ENCODE measurements around the gene SLC7A7.
"Not testable (repeated sequence)": the region's sequence is repeated elsewhere in the genome, so short reads cannot be mapped to it uniquely, and the experiment has no call there.

SLC7A7 gene

DNA sequence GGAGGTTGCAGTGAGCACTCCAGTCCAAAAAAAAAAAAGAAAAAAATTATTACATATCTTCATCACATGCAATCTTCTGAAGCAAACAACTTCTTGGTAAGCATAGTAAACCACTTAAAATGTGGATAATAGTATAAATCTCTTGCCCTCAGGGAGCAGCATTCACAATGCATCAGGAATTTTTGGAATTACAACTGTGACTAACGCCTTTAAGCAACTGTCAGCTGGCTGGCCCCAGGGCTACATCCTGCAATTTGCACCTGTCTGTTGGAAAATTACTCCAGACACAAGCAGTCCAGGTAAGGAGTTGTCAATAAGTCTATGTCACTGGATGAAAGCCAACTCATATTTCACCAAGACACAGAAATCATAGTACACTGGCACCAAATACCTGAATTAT, 5.5 kb upstream of the SLC7A7 start:
- no peak for DNase-seq

DNA sequence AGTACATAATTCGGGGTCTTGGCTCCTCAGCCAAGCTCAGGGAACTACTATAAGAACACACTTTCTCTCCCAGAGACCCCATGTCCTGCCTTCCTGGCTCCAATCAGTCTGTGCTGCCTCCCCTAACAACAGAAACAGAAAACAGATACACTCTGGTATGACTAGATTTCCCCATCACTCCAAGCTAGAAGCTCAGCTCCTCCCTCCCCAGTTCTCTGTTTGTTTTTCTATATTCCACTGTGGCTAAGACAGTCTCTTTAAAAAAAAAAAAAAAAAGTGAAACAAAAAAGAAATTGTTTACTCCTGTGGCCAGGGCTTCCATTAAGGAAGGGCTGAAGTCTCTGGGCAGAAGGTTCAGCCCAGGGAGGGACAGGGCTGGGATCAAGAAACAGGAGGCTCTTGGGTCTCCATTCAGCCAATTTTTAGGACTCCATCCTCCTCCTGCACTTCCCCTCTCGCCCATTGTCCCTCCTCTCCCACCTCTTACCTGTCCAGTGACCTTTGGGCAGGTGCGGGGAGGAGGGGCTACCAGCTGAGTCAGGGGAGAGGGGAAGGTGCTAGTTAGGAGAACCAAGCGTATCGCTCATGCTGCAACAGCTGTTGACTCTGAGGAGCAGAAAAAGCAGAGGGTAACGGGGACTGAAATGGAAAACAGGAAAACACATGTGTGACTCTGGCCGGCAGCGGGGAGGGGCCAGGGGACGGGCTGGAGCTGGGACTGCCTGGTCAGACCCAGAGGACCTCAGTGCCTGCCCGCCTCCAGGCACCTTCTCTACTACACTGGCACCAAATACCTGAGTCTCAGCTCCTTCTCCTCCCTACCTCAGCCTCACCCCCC, 4.1 kb upstream of the SLC7A7 start:
- DNase-seq: no peak

DNA sequence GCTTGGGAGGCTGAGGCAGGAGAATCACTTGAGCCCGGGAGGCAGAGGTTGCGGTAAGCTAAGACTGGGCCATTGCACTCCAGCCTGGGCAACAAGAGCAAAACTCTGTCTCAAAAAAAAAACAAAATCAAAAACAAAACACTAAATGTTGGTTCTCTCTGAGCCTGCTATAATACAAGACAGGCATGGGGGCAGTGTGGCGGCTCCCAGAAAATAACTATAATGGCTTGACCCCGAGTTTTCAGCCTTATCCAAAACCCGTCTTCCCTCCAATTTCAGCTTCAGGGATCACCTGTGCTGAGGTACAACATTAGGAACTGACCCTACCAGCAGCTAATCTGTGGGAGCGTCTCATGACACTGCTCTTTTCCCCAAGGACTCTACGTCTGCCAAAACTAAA, 862 bp downstream of the SLC7A7 start:
- no peak for DNase-seq

DNA sequence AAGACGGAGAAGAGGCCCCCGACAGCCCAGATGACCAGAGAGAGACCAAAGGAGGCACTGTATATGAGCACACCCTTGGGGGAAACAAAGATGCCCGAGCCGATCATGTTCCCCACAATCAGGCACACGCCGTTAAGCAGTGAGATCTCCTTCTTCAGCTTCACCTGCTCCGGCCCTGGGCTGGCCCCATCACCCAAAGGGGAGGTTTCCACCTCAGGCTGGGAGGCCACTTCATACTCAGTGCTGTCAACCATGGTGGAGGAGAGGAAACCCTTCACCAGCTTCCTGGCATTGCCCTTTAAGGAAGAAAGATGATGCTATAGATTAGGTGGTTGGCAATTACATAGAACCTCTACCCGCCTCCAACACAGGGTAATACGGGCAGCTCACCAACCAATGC, 2.1 kb downstream of the SLC7A7 start:
- DNase-seq: no peak

DNA sequence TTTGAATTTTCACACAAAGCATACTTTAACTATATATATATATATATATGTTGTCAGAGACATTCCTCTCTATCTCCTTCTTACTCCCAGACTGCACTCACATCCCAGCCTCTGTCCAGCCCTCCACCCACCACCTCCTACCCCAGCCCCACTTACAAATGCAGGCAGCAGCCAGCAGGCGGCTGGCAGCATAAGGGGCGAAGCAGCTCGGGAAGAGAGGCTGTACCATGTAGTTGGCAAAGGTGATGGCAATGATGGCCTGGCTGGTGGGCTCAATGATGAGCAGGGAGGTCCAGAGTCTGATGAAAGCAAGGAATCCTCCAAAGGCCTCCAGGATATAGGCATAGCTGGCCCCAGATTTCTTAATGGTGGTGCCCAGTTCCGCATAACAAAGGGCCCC, 2.5 kb downstream of the SLC7A7 start:
- no peak for DNase-seq

DNA sequence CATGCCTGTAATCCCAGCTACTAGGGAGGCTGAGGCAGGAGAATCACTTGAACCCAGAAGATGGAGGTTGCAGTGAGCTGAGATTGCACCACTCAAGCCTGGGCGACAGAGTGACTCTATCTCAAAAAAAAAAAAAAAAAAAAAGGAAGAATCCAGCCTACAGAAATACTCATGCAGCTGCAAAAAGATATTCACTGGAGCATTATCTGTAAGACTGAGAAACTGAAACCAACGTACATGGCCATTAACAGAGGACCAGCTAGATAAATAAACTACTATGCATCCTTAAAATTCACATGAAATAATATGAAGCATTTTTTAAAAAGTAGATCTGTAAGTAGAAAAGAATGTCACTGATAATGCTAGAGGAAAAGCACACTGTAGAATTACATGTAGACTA, 3.5 kb downstream of the SLC7A7 start:
- no peak for DNase-seq

DNA sequence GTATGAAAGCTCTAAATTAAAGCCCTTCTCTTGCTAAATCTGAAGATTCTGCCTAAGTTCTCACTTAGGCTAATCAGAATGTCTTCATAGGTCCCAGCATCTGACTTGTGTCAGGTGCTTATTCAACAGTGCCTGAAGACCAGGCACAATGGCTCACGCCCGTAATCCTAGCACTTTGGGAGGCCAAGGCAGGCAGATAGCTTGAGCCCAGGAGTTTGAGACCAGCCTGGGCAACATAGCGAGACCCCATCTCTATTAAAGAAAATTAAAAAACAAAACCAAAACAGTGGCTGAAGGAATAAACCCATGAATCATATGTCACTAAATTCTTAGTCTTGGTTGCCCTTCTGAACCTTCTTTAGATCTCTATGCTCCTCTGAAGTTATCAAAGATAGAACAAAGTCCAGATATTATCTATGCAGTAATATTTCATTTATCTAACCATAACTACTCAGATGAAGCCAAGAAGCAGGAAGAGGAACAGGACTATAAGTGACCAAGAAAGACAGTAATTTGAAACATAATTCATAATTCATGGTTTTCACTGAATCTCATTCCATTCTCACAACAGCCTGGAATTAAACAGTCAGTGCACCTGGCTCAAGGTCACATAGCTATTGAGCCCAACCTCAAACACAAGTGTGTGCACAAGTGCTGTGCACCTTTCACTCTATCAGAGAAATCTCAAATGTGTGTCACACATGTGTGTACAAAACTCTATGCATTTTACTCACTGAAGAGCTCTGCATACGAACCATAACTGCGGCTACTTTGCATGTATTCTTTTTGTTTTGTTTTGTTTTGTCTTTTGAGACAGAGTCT, 6.6 kb downstream of the SLC7A7 start:
- no peak for DNase-seq

DNA sequence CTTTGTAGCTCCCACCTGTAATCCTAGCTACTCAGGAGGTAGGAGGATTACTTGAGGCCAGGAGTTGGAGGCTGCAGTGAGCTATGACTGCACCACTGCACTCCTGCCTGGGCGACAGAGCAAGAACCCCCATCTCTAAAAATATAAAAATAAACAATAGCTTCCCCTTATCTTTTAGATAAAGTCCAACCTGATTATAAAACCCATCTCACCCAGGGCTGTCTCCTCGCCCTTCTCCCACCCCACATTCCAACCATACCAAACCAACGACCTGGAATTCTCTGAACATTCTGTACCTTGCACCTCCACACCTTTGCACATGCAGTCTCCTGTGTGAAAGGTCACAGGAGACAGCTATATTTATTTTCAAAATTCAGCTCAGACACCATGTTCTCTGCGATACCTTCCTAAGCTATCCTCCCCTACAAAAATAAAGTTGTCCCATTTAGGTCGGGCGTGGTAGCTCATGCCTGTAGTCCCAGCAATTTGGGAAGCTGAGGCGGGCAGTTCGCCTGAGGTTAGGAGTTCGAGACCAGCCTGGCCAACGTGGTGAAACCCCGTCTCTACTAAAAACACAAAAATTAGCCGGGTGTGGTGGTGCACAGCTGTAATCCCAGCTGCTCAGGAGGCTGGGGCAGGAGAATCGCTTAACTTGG, 7.7 kb downstream of the SLC7A7 start:
- no peak for DNase-seq

DNA sequence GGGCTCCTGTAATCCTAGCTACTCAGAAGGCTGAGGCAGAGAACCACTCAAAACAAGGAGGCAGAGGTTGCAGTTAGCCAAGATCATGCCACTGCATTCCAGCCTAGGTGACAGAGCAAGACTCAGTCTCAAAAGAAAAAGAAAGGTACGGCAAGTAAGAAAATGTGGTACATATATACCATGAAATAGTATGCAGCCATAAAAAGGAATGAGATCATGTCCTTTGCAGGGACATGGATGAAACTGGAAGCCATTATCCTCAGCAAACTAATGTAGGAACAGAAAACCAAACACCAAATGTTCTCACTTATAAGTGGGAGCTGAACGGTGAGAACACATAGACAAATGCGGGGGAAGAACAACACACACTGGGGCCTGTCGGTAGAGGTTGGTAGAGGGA, 10.0 kb downstream of the SLC7A7 start:
- not testable (repeated sequence) for DNase-seq

DNA sequence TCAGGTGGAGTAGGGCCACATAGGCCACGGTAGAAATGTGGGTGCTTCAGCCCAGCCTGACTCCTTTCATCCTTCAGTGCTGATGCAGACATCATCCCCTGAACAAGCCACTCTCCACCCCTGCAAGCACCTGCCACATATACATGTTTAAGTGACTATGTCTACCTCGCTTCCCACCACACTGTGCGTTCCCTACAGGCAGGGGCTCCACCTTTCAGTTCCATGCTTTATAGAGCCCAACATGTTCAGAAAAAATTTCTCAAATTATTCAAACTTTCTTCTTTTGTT, 11.6 kb downstream of the SLC7A7 start:
- DNase-seq: no peak

DNA sequence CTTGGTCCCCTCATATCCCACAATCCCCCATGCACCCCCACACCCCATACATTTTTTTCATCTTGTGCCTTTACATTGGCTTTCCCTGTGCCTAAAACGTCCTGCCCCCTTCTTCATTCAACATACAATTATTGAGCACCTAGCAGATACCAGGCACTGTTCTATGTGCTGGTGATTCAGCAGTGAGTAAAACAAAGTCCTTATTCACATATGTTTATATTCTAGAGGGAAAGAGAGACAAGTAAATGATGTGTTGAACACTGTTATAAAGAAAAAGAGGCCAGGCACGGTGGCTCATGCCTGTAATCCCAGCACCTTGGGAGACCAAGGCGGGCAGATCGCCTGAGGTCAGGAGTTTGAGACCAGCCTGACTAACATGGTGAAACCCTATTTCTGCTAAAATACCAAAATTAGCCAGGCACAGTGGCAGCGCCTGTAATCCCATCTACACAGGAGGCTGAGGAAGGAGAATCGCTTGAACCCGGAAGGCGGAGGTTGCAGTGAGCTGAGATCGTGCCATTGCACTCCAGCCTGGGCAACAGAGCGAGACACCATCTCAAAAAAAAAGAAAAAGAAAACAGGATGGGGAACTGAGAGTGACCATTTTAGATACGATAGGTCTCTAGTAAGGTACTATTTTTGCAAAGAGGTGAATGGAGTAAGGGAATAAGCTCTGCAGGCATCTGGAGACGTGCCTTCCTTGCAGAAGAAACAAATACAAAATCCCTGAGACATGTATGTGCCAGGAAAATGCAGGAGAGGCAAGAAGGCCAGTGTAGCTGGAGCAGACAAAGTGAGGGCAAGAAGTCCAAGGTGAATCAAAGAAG, 12.2 kb downstream of the SLC7A7 start:
- DNase-seq: no peak

DNA sequence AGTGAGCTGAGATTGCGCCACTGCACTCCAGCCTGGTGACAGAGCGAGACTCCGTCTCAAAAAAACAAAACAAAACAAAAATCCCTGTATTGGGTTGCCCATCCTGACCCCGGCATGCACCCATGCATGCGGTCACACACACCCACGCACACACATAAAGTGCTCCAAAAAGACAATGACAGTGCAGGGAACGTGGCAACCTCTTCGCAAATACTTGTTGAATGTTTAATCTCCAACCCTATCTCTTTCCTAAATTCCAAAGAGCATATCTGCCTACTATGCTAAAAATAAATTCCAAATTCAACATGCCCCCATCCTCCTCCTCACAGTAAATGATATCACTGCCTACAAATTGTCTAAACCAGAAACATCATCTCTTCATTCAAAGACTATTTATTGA, 13.5 kb downstream of the SLC7A7 start:
- no peak for DNase-seq

DNA sequence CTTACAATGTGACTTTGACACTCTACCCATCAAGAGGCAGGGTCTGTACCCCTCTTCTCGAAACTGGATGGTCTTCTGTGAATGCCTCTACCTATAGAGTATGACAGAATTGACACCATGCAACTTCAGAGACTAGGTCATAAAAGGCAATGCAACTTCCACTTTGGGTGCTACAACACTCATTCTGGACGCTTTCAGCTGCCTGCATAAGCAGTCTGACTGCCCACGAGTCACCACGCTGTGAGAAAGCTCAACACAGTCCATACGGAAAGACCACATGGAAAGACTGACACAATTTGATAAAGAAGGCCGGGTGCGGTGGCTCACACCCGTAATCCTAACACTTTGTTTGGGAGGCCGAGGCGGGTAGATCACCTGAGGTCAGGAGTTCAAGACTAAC, 14.9 kb downstream of the SLC7A7 start:
- no peak for DNase-seq

DNA sequence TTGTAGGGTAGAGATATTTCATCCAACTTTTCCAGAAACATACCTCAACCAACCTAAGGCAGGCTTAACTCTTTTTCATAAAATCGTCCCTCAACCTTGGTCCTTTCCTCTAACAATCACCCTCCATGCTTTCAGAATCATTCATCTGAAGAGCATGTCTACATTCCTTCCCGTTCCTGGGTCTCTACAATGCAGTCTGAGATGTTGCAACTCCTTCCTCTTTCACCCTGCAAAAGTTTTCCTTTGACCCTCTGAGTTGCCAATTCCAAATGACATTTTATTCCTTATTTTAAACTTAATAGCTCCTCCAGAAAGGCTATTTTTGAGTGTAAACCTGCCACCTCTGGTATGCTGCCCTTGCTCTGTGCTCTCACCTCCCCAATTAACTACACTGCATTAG, 16.7 kb downstream of the SLC7A7 start:
- no peak for DNase-seq

DNA sequence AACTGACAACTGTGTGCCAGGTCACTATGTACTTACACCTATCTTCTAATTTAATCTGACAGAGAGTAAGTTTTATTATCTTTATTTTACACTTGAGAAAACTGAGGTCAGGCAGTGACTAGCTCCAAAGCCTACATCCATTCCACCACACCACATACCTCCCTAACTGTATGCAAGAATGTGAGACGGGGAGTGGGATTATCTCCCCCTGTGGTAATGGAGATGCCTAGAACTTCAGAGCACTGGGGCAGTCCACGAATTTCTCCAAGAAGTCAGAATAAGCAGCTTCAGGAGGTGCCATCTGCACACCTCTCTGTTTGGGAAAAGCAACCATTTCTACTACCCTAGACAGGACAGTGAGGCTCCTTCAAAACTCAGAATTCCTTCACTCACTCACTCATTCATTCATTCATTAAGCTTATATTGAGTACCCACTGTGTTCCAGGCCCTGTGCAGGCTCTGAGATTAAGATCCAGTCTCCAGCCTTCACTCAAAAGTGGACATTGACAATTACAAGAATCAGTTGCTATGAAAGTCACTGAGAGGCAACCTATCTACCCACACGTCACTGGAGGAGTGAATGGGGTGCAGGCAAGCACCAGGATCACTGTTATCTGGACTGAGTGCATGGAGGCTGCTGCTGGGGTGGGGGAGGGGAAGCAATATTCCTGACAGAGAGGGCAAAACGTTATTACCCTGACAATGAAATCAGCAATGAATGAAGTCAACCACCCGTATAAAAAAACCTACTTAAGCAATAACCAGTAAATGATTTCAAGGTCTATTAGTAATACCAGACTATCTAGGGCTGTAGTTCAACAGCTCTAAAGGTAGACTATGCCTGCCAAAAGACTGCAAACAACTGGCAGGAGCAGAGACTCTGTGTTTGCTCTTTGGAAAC, 18.0 kb downstream of the SLC7A7 start:
- no peak for DNase-seq

DNA sequence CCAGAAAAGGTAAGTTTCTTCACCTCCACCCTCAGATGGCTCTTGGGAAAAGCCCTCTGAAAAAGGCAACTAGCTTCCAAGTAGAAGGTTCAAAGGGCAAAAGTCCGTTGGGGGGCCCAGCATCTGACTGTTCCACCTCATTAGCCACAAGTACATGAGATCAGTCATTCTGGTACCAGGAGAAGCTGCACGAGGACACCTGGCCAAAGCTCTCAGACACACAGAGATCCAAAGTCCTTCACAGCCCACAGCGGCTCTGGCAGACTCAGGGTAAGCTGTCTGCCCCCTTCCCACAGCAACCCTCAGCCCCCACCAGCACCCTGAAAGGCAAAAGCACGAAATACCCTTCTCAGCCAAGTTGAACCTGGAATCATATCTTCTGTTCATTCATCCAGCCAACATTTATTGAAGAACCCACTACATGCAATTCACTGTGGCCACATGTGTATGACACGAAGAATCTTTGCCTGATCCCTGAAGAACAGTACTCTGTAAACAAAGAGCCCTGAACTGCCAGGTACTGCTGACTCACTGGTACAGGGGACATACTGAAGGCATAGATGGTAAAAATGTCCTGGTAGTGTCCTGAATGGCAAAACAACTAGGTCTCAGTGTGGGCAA, 19.0 kb downstream of the SLC7A7 start:
- DNase-seq: no peak

DNA sequence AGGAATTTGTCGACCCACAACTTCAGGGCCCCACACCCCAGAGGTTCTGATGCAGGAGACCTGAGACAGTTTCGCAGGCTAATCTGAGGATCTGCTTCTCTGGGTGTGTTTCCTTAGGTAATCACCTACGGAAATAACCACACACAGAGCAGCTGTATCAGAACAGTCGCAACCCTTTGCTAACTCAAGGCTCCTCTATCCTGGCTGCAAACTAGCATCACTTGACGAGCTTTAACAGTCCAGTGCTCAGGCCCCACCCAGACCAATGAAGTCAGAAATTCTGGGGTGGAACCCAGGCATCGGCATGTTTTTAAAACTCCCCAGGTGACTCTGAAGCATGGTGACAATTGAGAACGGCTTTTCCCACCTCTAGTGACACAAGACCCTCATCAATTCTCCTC, 20.7 kb downstream of the SLC7A7 start:
- no peak for DNase-seq

DNA sequence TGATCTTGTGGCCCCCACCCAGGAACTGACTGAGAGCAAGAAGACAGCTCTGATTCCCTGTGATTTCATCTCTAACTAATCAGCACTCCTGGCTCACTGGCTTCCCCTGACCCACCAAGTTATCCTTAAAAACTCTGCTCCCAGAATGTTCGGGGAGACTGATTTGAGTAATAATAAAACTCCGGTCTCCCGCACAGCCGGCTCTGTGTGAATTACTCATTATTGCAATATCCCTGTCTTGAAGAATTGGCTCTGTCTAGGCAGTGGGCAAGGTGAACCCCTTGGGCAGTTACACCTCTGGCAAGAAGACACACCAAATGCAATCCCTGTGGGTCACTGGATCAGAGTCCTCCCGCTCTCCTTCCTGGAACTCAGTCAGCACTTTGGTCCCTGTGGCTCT, 21.3 kb downstream of the SLC7A7 start:
- DNase-seq: no peak

DNA sequence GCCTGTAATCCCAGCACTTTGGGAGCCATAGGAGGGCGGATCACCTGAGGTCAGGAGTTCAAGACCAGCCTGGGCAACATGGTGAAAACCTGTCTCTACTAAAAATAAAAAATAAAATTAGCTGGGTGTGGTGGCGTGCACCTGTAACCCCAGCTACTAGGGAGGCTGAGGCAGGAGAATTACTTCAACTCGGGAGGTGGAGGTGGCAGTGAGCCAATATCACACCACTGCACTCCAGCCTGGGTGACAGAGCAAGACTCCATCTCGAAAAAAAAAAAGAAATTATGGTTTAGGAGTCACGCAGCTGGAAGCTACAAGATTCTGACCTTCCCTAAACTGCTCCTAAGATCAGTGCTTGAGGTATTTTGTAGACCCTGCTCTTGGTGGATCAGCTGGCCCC, 21.7 kb downstream of the SLC7A7 start:
- not testable (repeated sequence) for DNase-seq

DNA sequence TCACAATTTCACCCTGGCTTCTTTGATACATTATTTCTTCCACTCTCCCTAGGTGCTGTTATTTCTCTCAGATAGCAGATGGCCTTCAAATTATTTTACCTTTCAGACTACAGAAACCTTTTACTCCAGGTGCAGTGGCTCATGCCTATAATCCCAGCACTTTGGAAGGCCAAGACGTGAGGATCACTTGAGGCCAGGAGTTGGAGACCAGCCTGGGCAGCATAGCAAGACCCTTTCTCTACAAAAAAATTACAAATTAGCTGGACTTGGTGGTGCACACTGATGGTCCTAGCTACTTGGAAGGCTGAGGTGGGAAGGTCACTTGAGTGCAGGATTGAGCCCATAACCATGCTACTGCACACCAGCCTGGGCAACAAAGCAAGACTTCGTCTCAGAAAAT, 23.1 kb downstream of the SLC7A7 start:
- DNase-seq: no peak

DNA sequence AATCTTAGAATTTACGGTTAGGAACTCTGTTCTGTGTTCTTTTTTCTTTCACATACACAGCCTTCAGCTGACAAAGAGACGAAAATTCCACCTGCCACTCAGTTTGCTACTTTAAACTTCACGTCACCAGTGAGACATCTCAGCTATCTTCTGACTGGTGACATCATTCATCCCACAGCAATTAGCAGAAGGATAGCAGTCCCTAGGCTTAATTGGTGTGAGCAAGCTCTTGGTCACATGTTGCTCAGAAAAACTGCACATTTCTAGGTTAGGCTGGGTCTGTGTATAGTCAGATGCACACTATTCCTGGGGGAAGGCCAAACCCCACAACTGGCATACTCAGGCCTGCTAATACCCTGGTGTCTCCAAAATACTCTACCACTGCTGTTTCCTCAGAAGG, 23.9 kb downstream of the SLC7A7 start:
- no peak for DNase-seq

DNA sequence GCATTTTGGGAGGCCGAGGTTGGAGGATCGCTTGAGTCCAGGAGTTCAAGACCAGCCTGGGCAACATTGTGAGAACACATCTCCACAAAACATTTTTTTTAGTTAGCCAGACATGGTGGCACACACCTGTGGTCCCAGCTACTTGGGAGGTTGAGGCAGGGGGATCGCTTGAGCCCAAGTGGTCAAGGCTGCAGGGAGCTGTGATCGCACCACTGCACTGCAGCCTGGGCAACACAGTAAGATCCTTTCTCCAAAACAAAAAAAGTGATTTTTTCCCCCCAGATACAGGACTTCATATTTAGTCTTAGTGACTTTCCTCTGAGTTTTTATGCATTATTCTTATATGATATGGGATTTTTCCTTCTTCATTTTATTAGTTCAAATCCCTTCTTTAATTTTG, 28.6 kb downstream of the SLC7A7 start:
- DNase-seq: no peak
